ENCODE results near the gene PAM. TPM values are rescaled to one million over a fixed set of nuclear protein-coding genes. Genes with fewer than 3 reads are reported as not detected.

The PAM gene
- total and polyA plus RNA-seq, 12 donors: 488 to 1,485 (median 1,074) TPM

- H3K4me3 ChIP-seq: no peak overlapping the region
- DNase-seq: no peak
- H3K4me1 ChIP-seq: peaks cover 0 to 58% (median 29%) of the 10 kb centered on the region in 9 donors
- H3K27ac ChIP-seq: no peak overlapping the region
- no peaks in the 10 kb centered on the region for H3K36me3 ChIP-seq
- intact Hi-C loops (cut with DNase I): no loop called here
- H3K27me3 ChIP-seq: no peaks in the 10 kb centered on the region
- H3K9me3 ChIP-seq: peaks cover 0 to 11% (median 0%) of the 10 kb centered on the region in 11 donors
- TF ChIP-seq, protein P1, sequence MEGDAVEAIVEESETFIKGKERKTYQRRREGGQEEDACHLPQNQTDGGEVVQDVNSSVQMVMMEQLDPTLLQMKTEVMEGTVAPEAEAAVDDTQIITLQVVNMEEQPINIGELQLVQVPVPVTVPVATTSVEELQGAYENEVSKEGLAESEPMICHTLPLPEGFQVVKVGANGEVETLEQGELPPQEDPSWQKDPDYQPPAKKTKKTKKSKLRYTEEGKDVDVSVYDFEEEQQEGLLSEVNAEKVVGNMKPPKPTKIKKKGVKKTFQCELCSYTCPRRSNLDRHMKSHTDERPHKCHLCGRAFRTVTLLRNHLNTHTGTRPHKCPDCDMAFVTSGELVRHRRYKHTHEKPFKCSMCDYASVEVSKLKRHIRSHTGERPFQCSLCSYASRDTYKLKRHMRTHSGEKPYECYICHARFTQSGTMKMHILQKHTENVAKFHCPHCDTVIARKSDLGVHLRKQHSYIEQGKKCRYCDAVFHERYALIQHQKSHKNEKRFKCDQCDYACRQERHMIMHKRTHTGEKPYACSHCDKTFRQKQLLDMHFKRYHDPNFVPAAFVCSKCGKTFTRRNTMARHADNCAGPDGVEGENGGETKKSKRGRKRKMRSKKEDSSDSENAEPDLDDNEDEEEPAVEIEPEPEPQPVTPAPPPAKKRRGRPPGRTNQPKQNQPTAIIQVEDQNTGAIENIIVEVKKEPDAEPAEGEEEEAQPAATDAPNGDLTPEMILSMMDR (IDR thresholded peaks at IDR 0.05): no peak
- ATAC-seq: no peak
Observed at GRCh38 chr5:102886586-102886985, 131.5 kb downstream of the PAM start.

- TF ChIP-seq, protein P1 (IDR thresholded peaks at IDR 0.05): no peak
- Histone ChIP-seq H3K4me3 (no peak overlapping the region), H3K4me1 (peaks cover 0 to 64% (median 29%) of the 10 kb centered on the region in 9 donors), H3K9me3 (no peaks in the 10 kb centered on the region), H3K36me3 (no peaks in the 10 kb centered on the region), H3K27ac (no peak overlapping the region), H3K27me3 (no peaks in the 10 kb centered on the region)
- DNase-seq (no peak), ATAC-seq (no peak)
- intact Hi-C loops (cut with DNase I): no loop called here
Observed at GRCh38 chr5:102888483-102888882, 133.4 kb downstream of the PAM start.

GRCh38 chr5:102889033-102889432 lies 133.9 kb downstream of the PAM start:
- peaks cover 0 to 62% (median 24%) of the 10 kb centered on the region in 9 donors for H3K4me1 ChIP-seq
- no peaks in the 10 kb centered on the region for H3K9me3 ChIP-seq
- H3K4me3 ChIP-seq: no peak overlapping the region
- H3K27me3 ChIP-seq: no peaks in the 10 kb centered on the region
- H3K36me3 ChIP-seq: no peaks in the 10 kb centered on the region
- no peak overlapping the region for H3K27ac ChIP-seq
- WGBS, 2 donors: 63 to 74% methylated on average over 1 of the region's 1 CpG
- TF ChIP-seq, protein P1 (IDR thresholded peaks at IDR 0.05): no peak
- ATAC-seq (peak in 4 of 8 donors; percentile 51 to 79 (median 64)), DNase-seq (no peak)
- intact Hi-C loops (cut with DNase I): no loop called here

DNA sequence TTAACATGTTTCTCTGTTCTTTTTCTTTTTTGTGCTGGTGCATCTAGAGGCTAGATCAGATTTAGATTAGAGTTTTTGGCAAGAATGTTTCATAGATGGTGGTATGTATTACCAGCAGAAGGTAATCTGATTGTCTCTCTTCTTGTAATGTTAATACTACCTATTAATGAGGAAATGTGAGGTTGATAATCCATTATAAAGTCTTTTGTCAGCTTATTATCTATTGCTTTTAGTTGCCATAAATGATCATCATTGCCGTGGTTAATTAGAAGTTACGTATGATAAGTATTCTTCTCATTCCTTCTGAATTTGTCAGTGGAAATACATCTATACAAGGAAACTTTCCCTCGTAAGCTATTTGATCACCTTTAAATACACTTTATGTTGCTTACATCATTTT lies 135.0 kb downstream of the PAM start:
- Histone ChIP-seq H3K27ac (no peak overlapping the region), H3K4me1 (peaks cover 0 to 53% (median 20%) of the 10 kb centered on the region in 9 donors), H3K9me3 (no peaks in the 10 kb centered on the region), H3K27me3 (no peaks in the 10 kb centered on the region), H3K4me3 (no peak overlapping the region), H3K36me3 (no peaks in the 10 kb centered on the region)
- ATAC-seq: no peak
- 92 to 93% methylated on average over 3 of the region's 3 CpGs for WGBS, 2 donors
- TF ChIP-seq, protein P1 (IDR thresholded peaks at IDR 0.05): no peak
- DNase-seq: no peak
- intact Hi-C loops (cut with DNase I): no loop called here

Measured in heart right ventricle (tissue), 16 donors.